PC-3 (cell line): ENCODE results near the gene DVL1. TPM values are rescaled to one million over a fixed set of nuclear protein-coding genes. Genes with fewer than 3 reads are reported as not detected.

ENCODE experiments used
- ATAC-seq: fragments of 200-7000 bp; cut with Tn5 transposase; 2 replicates; pipeline ENCODE4 v1.9.1; 2020; ENCODE audit warnings: mild to moderate bottlenecking, moderate library complexity
- BruUV-seq: library from RNA; stranded (reverse); fragments of 400-500 nt; replicated peaks from 2 replicates; lab custom pipeline; 2021; lab: Mats Ljungman, UMichigan
- CTCF ChIA-PET: fragments of 300-600 bp; sonication (Branson Sonifier 250); formaldehyde crosslinking; loops from one replicate; lab custom pipeline; 2022; ENCODE audit warnings: antibody characterized with exemption; lab: Charles Lee
- POLR2A ChIA-PET: fragments of 300-600 bp; sonication (Branson Sonifier 250); formaldehyde crosslinking; loops from one replicate; lab custom pipeline; 2022; ENCODE audit warnings: antibody characterized with exemption; ENCODE audit not compliant: unreplicated experiment; lab: Charles Lee
- DNase-seq: peaks from one replicate; pipeline ENCODE4 v3.0.0-alpha.2; 2015
- H2AFZ ChIP-seq: fragments of 300-600 bp; sonication (generic); 2 replicates; pipeline ENCODE4 v1.6.0; 2016; ENCODE audit warnings: antibody characterized with exemption, low read length
- H3F3A ChIP-seq: fragments of 300-600 bp; sonication (generic); one replicate; pipeline ENCODE4 v1.6.0; 2017; ENCODE audit warnings: antibody characterized with exemption, low read length, control low read depth, mild to moderate bottlenecking; ENCODE audit not compliant: unreplicated experiment
- H3K27ac ChIP-seq: fragments of 300-600 bp; sonication (generic); 2 replicates; pipeline ENCODE4 v1.5.1; 2016; ENCODE audit warnings: mild to moderate bottlenecking, low read length
- H3K27me3 ChIP-seq: fragments of 300-600 bp; sonication (generic); 2 replicates; pipeline ENCODE4 v1.6.1; 2016; ENCODE audit warnings: low read length, mixed read lengths
- H3K36me3 ChIP-seq: fragments of 300-600 bp; sonication (generic); 2 replicates; pipeline ENCODE4 v1.6.1; 2016; ENCODE audit warnings: low read depth, mixed run types, low read length, mixed read lengths
- H3K4me1 ChIP-seq: fragments of 300-600 bp; sonication (generic); 2 replicates; pipeline ENCODE4 v1.5.1; 2016; ENCODE audit warnings: low read length; ENCODE audit not compliant: insufficient read depth
- H3K4me2 ChIP-seq: fragments of 300-600 bp; sonication (generic); 2 replicates; pipeline ENCODE4 v1.6.0; 2016; ENCODE audit warnings: low read length
- H3K4me3 ChIP-seq: fragments of 300-600 bp; sonication (generic); 2 replicates; pipeline ENCODE4 v1.5.1; 2016; ENCODE audit warnings: mild to moderate bottlenecking, low read length, mixed read lengths
- H3K79me2 ChIP-seq: fragments of 300-600 bp; sonication (generic); 2 replicates; pipeline ENCODE4 v1.6.1; 2017; ENCODE audit warnings: low read length, mixed read lengths
- H3K9ac ChIP-seq: fragments of 300-600 bp; sonication (generic); 2 replicates; pipeline ENCODE4 v1.6.0; 2016; ENCODE audit warnings: mild to moderate bottlenecking, low read length
- H3K9me2 ChIP-seq: fragments of 300-600 bp; sonication (generic); replicated peaks from 2 replicates; pipeline ENCODE4 v1.6.1; 2016; ENCODE audit warnings: mixed run types, low read length, mixed read lengths
- H3K9me3 ChIP-seq: fragments of 300-600 bp; sonication (generic); 2 replicates; pipeline ENCODE4 v1.6.1; 2016; ENCODE audit warnings: low read length, mixed read lengths
- H4K20me1 ChIP-seq: fragments of 300-600 bp; sonication (generic); 2 replicates; pipeline ENCODE4 v1.6.1; 2016; ENCODE audit warnings: low read length, mixed read lengths
- EZH2 ChIP-seq: fragments of 300-600 bp; sonication (generic); IDR thresholded peaks from one replicate; pipeline ENCODE4 v1.6.1; 2017; ENCODE audit warnings: antibody characterized with exemption, mild to moderate bottlenecking, low read length; ENCODE audit not compliant: unreplicated experiment
- EZH2phosphoT487 ChIP-seq: fragments of 300-600 bp; sonication (generic); IDR thresholded peaks from 2 replicates; pipeline ENCODE4 v1.6.1; 2018; ENCODE audit warnings: mild to moderate bottlenecking, antibody characterized with exemption, low read length, borderline replicate concordance
- intact Hi-C: fragments of 100-400 bp; cut with micrococcal nuclease; formaldehyde crosslinking; loops from 2 replicates; pipeline ENCODE4 v1.9.0; 2023
- total RNA-seq: library from RNA; depleted of rRNA; stranded (reverse); fragments of >200 nt; gene quantifications from 2 replicates; pipeline ENCODE4 v1.2.3, GENCODE V29; 2014
- TF ChIP-seq, protein P1 (sequence below): fragments of 300-600 bp; sonication (generic); conservative IDR thresholded peaks from 2 replicates; pipeline ENCODE4 v1.5.1; 2017; ENCODE audit warnings: antibody characterized with exemption, low read depth, mild to moderate bottlenecking, low read length

Gene DVL1
- total RNA-seq, 1 experiment from 2014 or later, result 626 TPM

GRCh38 chr1:1312450-1313314, 36.5 kb downstream of the DVL1 start:
- TF ChIP-seq EZH2phosphoT487 (no peak), EZH2 (no peak)
- TF ChIP-seq, protein P1, sequence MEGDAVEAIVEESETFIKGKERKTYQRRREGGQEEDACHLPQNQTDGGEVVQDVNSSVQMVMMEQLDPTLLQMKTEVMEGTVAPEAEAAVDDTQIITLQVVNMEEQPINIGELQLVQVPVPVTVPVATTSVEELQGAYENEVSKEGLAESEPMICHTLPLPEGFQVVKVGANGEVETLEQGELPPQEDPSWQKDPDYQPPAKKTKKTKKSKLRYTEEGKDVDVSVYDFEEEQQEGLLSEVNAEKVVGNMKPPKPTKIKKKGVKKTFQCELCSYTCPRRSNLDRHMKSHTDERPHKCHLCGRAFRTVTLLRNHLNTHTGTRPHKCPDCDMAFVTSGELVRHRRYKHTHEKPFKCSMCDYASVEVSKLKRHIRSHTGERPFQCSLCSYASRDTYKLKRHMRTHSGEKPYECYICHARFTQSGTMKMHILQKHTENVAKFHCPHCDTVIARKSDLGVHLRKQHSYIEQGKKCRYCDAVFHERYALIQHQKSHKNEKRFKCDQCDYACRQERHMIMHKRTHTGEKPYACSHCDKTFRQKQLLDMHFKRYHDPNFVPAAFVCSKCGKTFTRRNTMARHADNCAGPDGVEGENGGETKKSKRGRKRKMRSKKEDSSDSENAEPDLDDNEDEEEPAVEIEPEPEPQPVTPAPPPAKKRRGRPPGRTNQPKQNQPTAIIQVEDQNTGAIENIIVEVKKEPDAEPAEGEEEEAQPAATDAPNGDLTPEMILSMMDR, result no peak
- H2AFZ ChIP-seq, result no peak overlapping the region
- no peak overlapping the region for H3K27ac ChIP-seq
- H4K20me1 ChIP-seq, result peaks cover 7% of the 10 kb centered on the region; the same call in 1 of the 2 replicates
- DNase-seq (no peak), ATAC-seq (no peak)
- ChIA-PET CTCF (no interaction called here), POLR2A (no interaction called here)
- no peak overlapping the region for H3K4me3 ChIP-seq
- BruUV-seq, result no TSS peak
- peaks cover 60% of the 10 kb centered on the region for H3K79me2 ChIP-seq
- H3K27me3 ChIP-seq, result no peaks in the 10 kb centered on the region
- no peak overlapping the region for H3K9ac ChIP-seq
- no peaks in the 10 kb centered on the region for H3F3A ChIP-seq
- intact Hi-C loops, result no loop called here
- H3K4me2 ChIP-seq, result no peak overlapping the region
- H3K4me1 ChIP-seq, result peaks cover 17% of the 10 kb centered on the region
- H3K9me3 ChIP-seq, result no peaks in the 10 kb centered on the region
- H3K9me2 ChIP-seq, result no peaks in the 10 kb centered on the region
- peaks cover 37% of the 10 kb centered on the region for H3K36me3 ChIP-seq

- POLR2A ChIA-PET, result no interaction called here
Measured at GRCh38 chr1:1311107-1312104, 37.8 kb downstream of the DVL1 start.

More at GRCh38 chr1:1311107-1312104, 37.8 kb downstream of the DVL1 start:
- TF ChIP-seq EZH2phosphoT487 (no peak), EZH2 (no peak)
- TF ChIP-seq, protein P1, result no peak
- Histone ChIP-seq H4K20me1 (peaks cover 7% of the 10 kb centered on the region; the same call in 1 of the 2 replicates), H2AFZ (no peak overlapping the region), H3K9me2 (no peaks in the 10 kb centered on the region), H3K27me3 (no peaks in the 10 kb centered on the region), H3K27ac (no peak overlapping the region), H3K4me1 (peaks cover 17% of the 10 kb centered on the region), H3F3A (no peaks in the 10 kb centered on the region), H3K36me3 (peaks cover 32% of the 10 kb centered on the region), H3K4me3 (no peak overlapping the region), H3K9ac (no peak overlapping the region), H3K4me2 (no peak overlapping the region), H3K79me2 (peaks cover 58% of the 10 kb centered on the region), H3K9me3 (no peaks in the 10 kb centered on the region)
- ATAC-seq (no peak), DNase-seq (no peak)
- intact Hi-C loops, result no loop called here
- CTCF ChIA-PET, result no interaction called here
- no TSS peak for BruUV-seq
